ENCODE measurements around the gene SMIM28.

- TF ChIP-seq CTCF (IDR thresholded peaks at IDR 0.05; ENCODE audit: insufficient read depth, low read length, poor library complexity, severe bottlenecking) (no peak), EZH2phosphoT487 (conservative IDR thresholded peaks at IDR 0.05; ENCODE audit: low read length) (no peak)
Observed at GRCh38 chr6:138343112-138343511, 34.6 kb upstream of the SMIM28 start.

All from SU-DHL-6 (cell line).